Effector memory CD8-positive, alpha-beta T cell (primary cell): ENCODE results near the gene ATN1.
"Not testable (repeated sequence)": the region's sequence is repeated elsewhere in the genome, so short reads cannot be mapped to it uniquely, and the experiment has no call there.

Experiments
- ATAC-seq: fragments of 150-1000 bp; cut with Tn5 transposase; replicated peaks from 2 replicates; pipeline ENCODE4 v1.10.0; 2021; ENCODE audit warnings: mild to moderate bottlenecking, moderate library complexity
- DNase-seq, 3 experiments: peaks; one replicate each; pipeline ENCODE4 v3.0.0; 2021
- H3K27ac Mint-ChIP-seq, 2 donors: one replicate each; pipeline ENCODE4 v1.8.0; 2022; ENCODE audit warnings: mild to moderate bottlenecking in 2 of 2, mixed read lengths in 2 of 2, moderate library complexity in 2 of 2
- H3K27me3 Mint-ChIP-seq, 2 donors: one replicate each; pipeline ENCODE4 v1.8.0; 2022; ENCODE audit warnings: mixed read lengths in 2 of 2
- H3K36me3 Mint-ChIP-seq: one replicate; pipeline ENCODE4 v1.8.0; 2022; ENCODE audit warnings: mild to moderate bottlenecking, moderate library complexity, mixed read lengths; ENCODE audit not compliant: insufficient read depth
- H3K4me1 Mint-ChIP-seq, 2 donors: one replicate each; pipeline ENCODE4 v1.8.0; 2022; ENCODE audit warnings: low read depth in 2 of 2, mixed read lengths in 2 of 2
- H3K4me3 Mint-ChIP-seq, 2 donors: one replicate each; pipeline ENCODE4 v1.8.0; 2022; ENCODE audit warnings: mild to moderate bottlenecking in 2 of 2, mixed read lengths in 2 of 2, moderate library complexity in 2 of 2
- H3K9me3 Mint-ChIP-seq, 2 donors: one replicate each; pipeline ENCODE4 v1.8.0; 2022; ENCODE audit warnings: mixed read lengths in 2 of 2

The ATN1 gene

DNA sequence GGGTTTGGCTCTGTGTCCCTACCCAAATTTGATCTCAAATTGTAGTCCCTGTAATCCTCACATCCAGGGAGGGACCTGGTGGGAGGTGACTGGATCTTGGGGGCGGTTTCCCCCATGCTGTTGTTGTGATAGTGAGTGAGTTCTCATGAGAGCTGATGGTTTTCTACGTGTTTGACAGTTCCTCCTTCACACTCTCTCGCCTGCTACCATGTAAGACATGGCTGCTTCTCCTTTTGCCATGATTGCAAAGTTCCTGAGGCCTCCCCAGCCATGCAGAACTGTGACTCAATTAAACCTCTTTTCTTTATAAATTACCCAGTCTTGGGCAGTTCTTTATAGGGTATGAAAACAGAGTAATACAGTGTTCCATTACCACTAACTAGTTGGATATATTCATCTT is 33.4 kb upstream of the ATN1 start:
- H3K9me3 Mint-ChIP-seq = no peaks in the 10 kb centered on the region
- peaks cover 0 to 11% of the 10 kb centered on the region in 2 donors for H3K4me1 Mint-ChIP-seq
- H3K27me3 Mint-ChIP-seq = no peaks in the 10 kb centered on the region
- ATAC-seq (no peak), DNase-seq (no peak)
- no peaks in the 10 kb centered on the region for H3K36me3 Mint-ChIP-seq
- no peak overlapping the region for H3K4me3 Mint-ChIP-seq
- no peak overlapping the region for H3K27ac Mint-ChIP-seq

DNA sequence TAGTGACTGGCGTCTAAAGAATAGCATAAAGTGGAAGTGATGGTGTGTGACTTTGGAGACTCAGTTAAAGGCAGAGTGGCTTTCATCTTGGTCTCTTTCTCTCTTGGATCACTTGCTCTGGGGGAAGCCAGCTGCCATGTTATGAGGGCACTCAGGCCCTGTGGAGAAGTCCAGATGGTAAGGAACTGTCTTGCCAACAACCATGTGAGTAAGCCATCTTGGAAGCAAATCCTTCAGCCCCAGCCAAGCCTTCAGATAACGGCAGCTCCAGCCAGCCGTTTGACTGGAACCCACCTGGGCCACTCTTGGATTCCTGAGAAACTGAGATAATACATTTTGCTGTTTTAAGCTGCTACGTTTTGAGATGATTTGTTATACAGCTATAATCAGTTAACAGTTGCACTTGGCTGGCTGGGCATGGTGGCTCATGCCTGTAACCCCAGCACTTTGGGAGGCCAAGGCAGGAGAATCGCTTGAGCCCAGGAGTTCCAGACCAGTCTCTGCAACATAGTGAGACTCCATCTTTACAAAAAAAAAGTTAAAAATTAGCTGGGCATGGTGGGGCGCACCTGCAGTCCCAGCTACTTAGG is 30.8 kb upstream of the ATN1 start:
- Mint-ChIP-seq H3K27me3 (no peaks in the 10 kb centered on the region), H3K27ac (no peak overlapping the region), H3K4me1 (no peaks in the 10 kb centered on the region), H3K36me3 (no peaks in the 10 kb centered on the region), H3K9me3 (no peaks in the 10 kb centered on the region), H3K4me3 (no peak overlapping the region)
- ATAC-seq (no peak), DNase-seq (no peak)

DNA sequence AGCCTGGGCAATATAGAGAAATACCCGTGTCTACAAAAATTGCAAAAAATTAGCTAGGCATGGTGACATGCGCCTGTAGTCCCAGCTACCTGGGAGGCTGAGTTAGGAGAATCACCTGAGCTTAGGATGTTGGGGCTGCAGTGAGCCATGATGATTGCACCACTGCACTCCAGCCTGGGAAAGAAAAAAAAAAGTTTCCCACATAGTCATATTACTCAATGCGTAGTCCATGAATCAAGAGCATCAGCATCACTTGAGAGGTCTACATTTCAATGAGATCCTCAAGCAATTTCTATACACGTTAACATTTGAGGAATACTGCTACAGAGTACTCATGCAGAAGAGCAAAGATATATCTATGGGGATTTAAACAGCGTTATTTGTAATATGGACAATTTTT is 28.3 kb upstream of the ATN1 start:
- no peak overlapping the region for H3K4me3 Mint-ChIP-seq
- no peak for ATAC-seq
- no peaks in the 10 kb centered on the region for H3K9me3 Mint-ChIP-seq
- H3K4me1 Mint-ChIP-seq = peaks cover 0 to 4% of the 10 kb centered on the region in 2 donors
- no peak for DNase-seq
- no peaks in the 10 kb centered on the region for H3K36me3 Mint-ChIP-seq
- no peaks in the 10 kb centered on the region for H3K27me3 Mint-ChIP-seq
- H3K27ac Mint-ChIP-seq = no peak overlapping the region

GRCh38 chr12:6899837-6900519 is 27.8 kb upstream of the ATN1 start:
- DNase-seq (no peak), ATAC-seq (no peak)
- Mint-ChIP-seq H3K4me3 (no peak overlapping the region), H3K36me3 (no peaks in the 10 kb centered on the region), H3K4me1 (peaks cover 0 to 4% of the 10 kb centered on the region in 2 donors), H3K27ac (no peak overlapping the region), H3K9me3 (no peaks in the 10 kb centered on the region), H3K27me3 (no peaks in the 10 kb centered on the region)

GRCh38 chr12:6902448-6902847 is 25.3 kb upstream of the ATN1 start:
- Mint-ChIP-seq H3K27me3 (no peaks in the 10 kb centered on the region), H3K4me3 (no peak overlapping the region), H3K36me3 (no peaks in the 10 kb centered on the region), H3K27ac (peak overlapping the region in 1 of 2 donors; percentile 39), H3K9me3 (no peaks in the 10 kb centered on the region), H3K4me1 (peaks cover 0 to 4% of the 10 kb centered on the region in 2 donors)
- DNase-seq (no peak), ATAC-seq (no peak)

- H3K36me3 Mint-ChIP-seq = no peaks in the 10 kb centered on the region
- DNase-seq (no peak), ATAC-seq (no peak)
- H3K27ac Mint-ChIP-seq = no peak overlapping the region
- no peaks in the 10 kb centered on the region for H3K9me3 Mint-ChIP-seq
- H3K4me1 Mint-ChIP-seq = peaks cover 0 to 4% of the 10 kb centered on the region in 2 donors
- no peaks in the 10 kb centered on the region for H3K27me3 Mint-ChIP-seq
- H3K4me3 Mint-ChIP-seq = no peak overlapping the region
These were observed 24.0 kb upstream of the ATN1 start for GRCh38 chr12:6903722-6904121.

- Mint-ChIP-seq H3K9me3 (no peaks in the 10 kb centered on the region), H3K27ac (no peak within 1 kb of the TSS), H3K36me3 (no peaks in the 10 kb centered on the region), H3K4me1 (peaks cover 0 to 4% of the 10 kb centered on the region in 2 donors), H3K27me3 (no peaks in the 10 kb centered on the region), H3K4me3 (no peak within 1 kb of the TSS)
- DNase-seq = peak; percentile 96 to 98 (median 97)
- ATAC-seq = peak; percentile 95
These were observed 23.2 kb upstream of the ATN1 start, which contains the start of gene LRRC23 for GRCh38 chr12:6904280-6905276. Gene LRRC23, plus strand, starts transcription at chr12:6904822. Its CDS starts 812 bp downstream, at chr12:6905634.

DNA sequence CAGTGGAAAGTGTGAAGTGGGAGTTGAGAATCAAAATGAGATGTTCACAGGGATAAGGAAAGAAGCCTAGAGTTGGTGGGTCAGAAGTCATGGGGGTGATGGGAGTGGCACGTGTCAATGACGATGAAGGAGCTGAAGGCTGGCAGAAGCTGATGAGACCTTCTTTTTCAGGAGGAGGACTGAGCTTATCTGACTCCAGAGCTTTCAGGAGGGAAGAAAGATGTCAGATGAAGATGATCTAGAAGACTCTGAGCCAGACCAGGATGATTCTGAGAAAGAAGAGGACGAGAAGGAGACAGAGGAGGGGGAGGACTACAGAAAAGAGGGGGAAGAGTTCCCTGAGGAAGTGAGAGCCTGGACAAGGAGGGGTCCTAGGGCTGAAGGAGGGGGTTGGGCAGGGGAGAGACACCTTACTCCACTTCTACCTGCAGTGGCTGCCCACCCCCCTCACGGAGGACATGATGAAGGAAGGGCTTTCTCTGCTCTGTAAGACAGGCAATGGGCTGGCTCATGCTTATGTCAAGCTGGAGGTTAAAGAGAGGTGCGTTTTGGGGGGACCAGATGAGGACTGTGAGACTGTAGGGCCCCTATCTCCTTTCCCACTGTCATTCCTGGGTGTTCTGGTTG is 22.2 kb upstream of the ATN1 start:
- Mint-ChIP-seq H3K4me1 (peaks cover 0 to 4% of the 10 kb centered on the region in 2 donors), H3K27ac (no peak overlapping the region), H3K36me3 (peaks cover 3% of the 10 kb centered on the region), H3K9me3 (no peaks in the 10 kb centered on the region), H3K27me3 (no peaks in the 10 kb centered on the region), H3K4me3 (no peak overlapping the region)
- no peak for ATAC-seq
- DNase-seq = no peak

GRCh38 chr12:6908141-6908540 is 19.6 kb upstream of the ATN1 start:
- H3K4me1 Mint-ChIP-seq = peaks cover 7 to 11% of the 10 kb centered on the region in 2 donors
- not testable (repeated sequence) for H3K27me3 Mint-ChIP-seq, ATAC-seq, DNase-seq, H3K27ac Mint-ChIP-seq, H3K9me3 Mint-ChIP-seq, H3K4me3 Mint-ChIP-seq, H3K36me3 Mint-ChIP-seq

- H3K4me3 Mint-ChIP-seq = no peak overlapping the region
- peaks cover 21% of the 10 kb centered on the region for H3K36me3 Mint-ChIP-seq
- H3K27ac Mint-ChIP-seq = no peak overlapping the region
These were observed 18.2 kb upstream of the ATN1 start for GRCh38 chr12:6909421-6910145.

GRCh38 chr12:6912164-6912935 is 15.4 kb upstream of the ATN1 start:
- Mint-ChIP-seq H3K4me1 (peaks cover 33 to 34% of the 10 kb centered on the region in 2 donors), H3K4me3 (peak overlapping the region; percentile 92 to 99), H3K27ac (peak overlapping the region; percentile 76 to 97), H3K9me3 (no peaks in the 10 kb centered on the region), H3K36me3 (peaks cover 27% of the 10 kb centered on the region), H3K27me3 (no peaks in the 10 kb centered on the region)
- ATAC-seq = no peak
- DNase-seq = no peak

More at GRCh38 chr12:6909421-6910145, 18.2 kb upstream of the ATN1 start:
- ATAC-seq = no peak
- no peak for DNase-seq
- H3K9me3 Mint-ChIP-seq = no peaks in the 10 kb centered on the region
- H3K4me1 Mint-ChIP-seq = peaks cover 11 to 16% of the 10 kb centered on the region in 2 donors
- no peaks in the 10 kb centered on the region for H3K27me3 Mint-ChIP-seq
